HG02642 (cell line): ENCODE measurements around the gene OR9K2.
"Not testable (repeated sequence)": the region's sequence is repeated elsewhere in the genome, so short reads cannot be mapped to it uniquely, and the experiment has no call there.

Experiments used
- ATAC-seq: cut with Tn5 transposase; IDR thresholded peaks from one replicate; pipeline ENCODE4 v1.9.1; 2021; ENCODE audit warnings: mild to moderate bottlenecking; ENCODE audit not compliant: unreplicated experiment, poor library complexity

Gene OR9K2

GRCh38 chr12:55126106-55126505 is at the start of gene OR9K2:
TSS of gene OR9K2 (plus strand) at chr12:55126406. CDS start at chr12:55129835, 3,429 bp downstream.
- ATAC-seq, result no peak

- ATAC-seq, result no peak
Observed at GRCh38 chr12:55092579-55092978, 33.6 kb upstream of the OR9K2 start.

GRCh38 chr12:55112378-55112875 is 13.8 kb upstream of the OR9K2 start:
- ATAC-seq, result no peak

- ATAC-seq, result no peak
Observed at GRCh38 chr12:55116152-55116551, 10.1 kb upstream of the OR9K2 start.

GRCh38 chr12:55132816-55133215 is 6.6 kb downstream of the OR9K2 start:
- no peak for ATAC-seq

- ATAC-seq, result no peak
Observed at GRCh38 chr12:55142669-55143565, 16.7 kb downstream of the OR9K2 start.

- ATAC-seq, result no peak
Observed at GRCh38 chr12:55143566-55143870, 17.3 kb downstream of the OR9K2 start.

GRCh38 chr12:55167010-55167640 is 40.9 kb downstream of the OR9K2 start:
- ATAC-seq, result not testable (repeated sequence)

GRCh38 chr12:55171445-55171844 is 45.2 kb downstream of the OR9K2 start:
- no peak for ATAC-seq

- not testable (repeated sequence) for ATAC-seq
Observed at GRCh38 chr12:55171846-55172245, 45.6 kb downstream of the OR9K2 start.

- no peak for ATAC-seq
Observed at GRCh38 chr12:55172686-55173085, 46.5 kb downstream of the OR9K2 start.

GRCh38 chr12:55173456-55173855 is 47.2 kb downstream of the OR9K2 start:
- no peak for ATAC-seq
